K562 (cell line): ENCODE data around the gene CACNA1S. TPM values are rescaled to one million over a fixed set of nuclear protein-coding genes. Genes with fewer than 3 reads are reported as not detected.

Experiments used
- ATAC-seq: fragments of 200-7000 bp; cut with Tn5 transposase; 3 replicates; pipeline ENCODE4 v1.9.1; 2020; ENCODE audit warnings: moderate library complexity
- BruUV-seq: library from RNA; stranded (reverse); fragments of 400-500 nt; replicated peaks from 2 replicates; lab custom pipeline; 2021; lab: Mats Ljungman, UMichigan
- CTCF ChIA-PET: fragments of 300-600 bp; formaldehyde crosslinking; extraction: SDS; loops from one replicate; lab custom pipeline; 2021; ENCODE audit warnings: low intra/inter-chr PET ratio; lab: Yijun Ruan, JAX
- POLR2A ChIA-PET: fragments of 300-600, 350-650 bp; sonication (Branson Sonifier 250); formaldehyde crosslinking; extraction: SDS; loops from one replicate; lab custom pipeline; 2021; ENCODE audit warnings: antibody characterized with exemption, inconsistent platforms; lab: Yijun Ruan, JAX
- DNase-seq, 4 experiments: peaks; one replicate each; pipeline versions ENCODE4 v3.0.0 to v3.0.0-alpha.2; 2011 to 2018; ENCODE audit warnings: low spot score in 3 of 4, mixed read lengths in 3 of 4; ENCODE audit errors: extremely low read depth in 1 of 4
- FAIRE-seq: peaks from 2 replicates; lab custom pipeline; 2011; peaks lifted over from hg19 to GRCh38; lab: Jason Lieb, UNC
- H2AFZ ChIP-seq: 2 replicates; pipeline ENCODE4 v1.6.0; 2011; ENCODE audit warnings: low read depth, low read length, control low read depth, inconsistent platforms
- H3K27ac ChIP-seq: fragments of 200-600 bp; 3 replicates; pipeline ENCODE4 v1.8.0; 2011; ENCODE audit warnings: low read depth, mild to moderate bottlenecking, control low read depth, inconsistent platforms, low read length, moderate library complexity, mixed read lengths; ENCODE audit errors: extremely low read depth
- H3K27me3 ChIP-seq, 2 experiments: fragments of 300-600 bp in 1 of 2; 2 replicates in 1 of 2; 3 replicates in 1 of 2; pipeline versions ENCODE4 v1.6.0 to v1.8.0; 2011; ENCODE audit warnings: inconsistent platforms in 2 of 2, low read length in 2 of 2, mild to moderate bottlenecking in 1 of 2, mixed read lengths in 1 of 2, moderate library complexity in 1 of 2; ENCODE audit not compliant: control insufficient read depth in 2 of 2, insufficient read depth in 2 of 2
- H3K36me3 ChIP-seq: fragments of 300-600 bp; 3 replicates; pipeline ENCODE4 v1.8.0; 2011; ENCODE audit warnings: mild to moderate bottlenecking, low read length, inconsistent platforms; ENCODE audit not compliant: control insufficient read depth, insufficient read depth
- H3K4me1 ChIP-seq, 2 experiments: fragments of 200-600 bp in 1 of 2; replicated peaks in 1 of 2; 2 replicates in 1 of 2; 3 replicates in 1 of 2; pipeline versions ENCODE4 v1.5.1 to v1.8.0; 2011; ENCODE audit warnings: inconsistent platforms in 2 of 2, low read length in 2 of 2, mild to moderate bottlenecking in 1 of 2, mixed read lengths in 1 of 2, moderate library complexity in 1 of 2; ENCODE audit not compliant: control insufficient read depth in 2 of 2, insufficient read depth in 2 of 2
- H3K4me2 ChIP-seq: 2 replicates; pipeline ENCODE4 v1.6.1; 2011; ENCODE audit warnings: low read length, control low read depth, inconsistent platforms, mixed read lengths; ENCODE audit not compliant: insufficient read depth
- H3K4me3 ChIP-seq: fragments of 200-600 bp; sonication (generic), shearing (Covaris generic); 2 replicates; pipeline ENCODE4 v1.5.1; 2016; ENCODE audit warnings: control low read depth, inconsistent platforms
- H3K79me2 ChIP-seq: fragments of 200-600 bp; 3 replicates; pipeline ENCODE4 v1.8.0; 2011; ENCODE audit warnings: low read length, inconsistent platforms; ENCODE audit not compliant: control insufficient read depth, insufficient read depth
- H3K9ac ChIP-seq, 2 experiments: 2 replicates each; pipeline versions ENCODE4 v1.6.0 to v1.6.1; 2011; ENCODE audit warnings: low read depth in 2 of 2, low read length in 2 of 2, control low read depth in 1 of 2, inconsistent platforms in 1 of 2, mild to moderate bottlenecking in 1 of 2, mixed read lengths in 1 of 2; ENCODE audit not compliant: insufficient read depth in 1 of 2
- H3K9me1 ChIP-seq: one replicate; pipeline ENCODE4 v1.6.0; 2011; ENCODE audit warnings: inconsistent platforms, mild to moderate bottlenecking, low read length, moderate library complexity; ENCODE audit not compliant: control insufficient read depth, insufficient read depth
- H3K9me3 ChIP-seq: replicated peaks from 2 replicates; pipeline ENCODE4 v1.5.1; 2011; ENCODE audit warnings: low read depth, low read length, inconsistent platforms; ENCODE audit not compliant: control insufficient read depth, insufficient read depth
- H4K20me1 ChIP-seq: replicated peaks from 2 replicates; pipeline ENCODE4 v1.6.1; 2011; ENCODE audit warnings: low read length, inconsistent platforms, mixed read lengths; ENCODE audit not compliant: control insufficient read depth, insufficient read depth
- HDAC3 ChIP-seq: fragments of 450-650 bp; IDR thresholded peaks from 2 replicates; pipeline ENCODE4 v1.6.1; 2018; ENCODE audit warnings: borderline replicate concordance, mild to moderate bottlenecking, moderate library complexity; ENCODE audit not compliant: partially characterized antibody
- MEF2D ChIP-seq: conservative IDR thresholded peaks from 2 replicates; pipeline ENCODE4 v1.6.1; 2016; ENCODE audit warnings: low read depth, missing genetic modification characterization, missing compliant biosample characterization
- SMARCA5 ChIP-seq: fragments of 450-650 bp; IDR thresholded peaks from 2 replicates; pipeline ENCODE4 v1.6.1; 2016
- TEAD1 ChIP-seq, 2 experiments: fragments of 450-650 bp in 1 of 2; sonication (generic) in 1 of 2; formaldehyde crosslinking; IDR thresholded peaks; 2 replicates each; pipeline versions ENCODE4 v1.4.0 to v1.8.0; 2020 to 2022; ENCODE audit warnings: mild to moderate bottlenecking in 2 of 2, missing genetic modification reagents in 1 of 2
- THRAP3 ChIP-seq: fragments of 450-650 bp; IDR thresholded peaks from 2 replicates; pipeline ENCODE4 v1.6.1; 2016; ENCODE audit warnings: mild to moderate bottlenecking, inconsistent platforms, borderline replicate concordance
- ZNF212 ChIP-seq: fragments of 450-650 bp; formaldehyde crosslinking; IDR thresholded peaks from 2 replicates; pipeline ENCODE4 v1.4.0; 2020; ENCODE audit warnings: mild to moderate bottlenecking
- ZNF277 ChIP-seq: fragments of 250-450 bp; sonication (Bioruptor Pico); IDR thresholded peaks from 2 replicates; pipeline ENCODE4 v1.8.0; 2022; ENCODE audit warnings: inconsistent platforms, mild to moderate bottlenecking, moderate library complexity, borderline replicate concordance
- WGBS: fragments of 100-300 bp; shearing (Covaris generic); methylation state at CpG from one replicate; pipeline ENCODE4 v1.1.6; 2016; ENCODE audit warnings: low coverage, mixed read lengths; ENCODE audit not compliant: insufficient coverage; ENCODE audit errors: missing lambda C conversion rate; 5-methylcytosine and 5-hydroxymethylcytosine counted together
- in situ Hi-C: fragments of 300-500 bp; cut with MboI; formaldehyde crosslinking; loops from 4 replicates; pipeline ENCODE4 v1.15.0; 2018; ENCODE audit warnings: inconsistent platforms, mixed read lengths
- intact Hi-C: fragments of 100-400 bp; cut with micrococcal nuclease; formaldehyde crosslinking; loops from 2 replicates; pipeline ENCODE4 v1.14.2; 2022
- polyA plus RNA-seq, 8 experiments: library from polyadenylated mRNA; depleted of rRNA in 4 of 8; stranded (reverse) in 5 of 8; unstranded in 3 of 8; fragments of >200 nt; fragmentation: Nextera tagmentation in 2 of 8; fragmentation: Illumina TruSeq in 1 of 8; extraction: Ambion mirVana in 2 of 8; extraction: Trizol in 1 of 8; gene quantifications; 2 replicates each; pipeline versions ENCODE4 v1.2.1 to v1.2.3, GENCODE V29; 2011 to 2014; ENCODE audit warnings: inconsistent platforms in 1 of 8, missing spikeins in 1 of 8
- total RNA-seq, 7 experiments: library from RNA; depleted of rRNA in 6 of 7; stranded (reverse); fragments of >200 nt in 6 of 7; fragmentation: Illumina TruSeq in 2 of 7; extraction: Trizol in 2 of 7; gene quantifications; 2 replicates each; pipeline versions ENCODE4 v1.2.1 to v1.2.3, GENCODE V29; 2011 to 2021; ENCODE audit warnings: low replicate concordance in 1 of 7
- TF ChIP-seq, protein P1 (sequence below), 2 experiments: fragments of 450-650 bp in 1 of 2; sonication (generic) in 1 of 2; formaldehyde crosslinking in 1 of 2; IDR thresholded peaks; 2 replicates each; pipeline versions ENCODE4 v1.7.1 to v1.9.0; 2016 to 2022; ENCODE audit warnings: inconsistent platforms in 1 of 2, mild to moderate bottlenecking in 1 of 2, missing genetic modification reagents in 1 of 2

Gene CACNA1S
- total and polyA plus RNA-seq, 9 of the 15 experiments (the other 6 are each of a cell fraction or from before 2014, with no cell fraction given): not detected

DNA sequence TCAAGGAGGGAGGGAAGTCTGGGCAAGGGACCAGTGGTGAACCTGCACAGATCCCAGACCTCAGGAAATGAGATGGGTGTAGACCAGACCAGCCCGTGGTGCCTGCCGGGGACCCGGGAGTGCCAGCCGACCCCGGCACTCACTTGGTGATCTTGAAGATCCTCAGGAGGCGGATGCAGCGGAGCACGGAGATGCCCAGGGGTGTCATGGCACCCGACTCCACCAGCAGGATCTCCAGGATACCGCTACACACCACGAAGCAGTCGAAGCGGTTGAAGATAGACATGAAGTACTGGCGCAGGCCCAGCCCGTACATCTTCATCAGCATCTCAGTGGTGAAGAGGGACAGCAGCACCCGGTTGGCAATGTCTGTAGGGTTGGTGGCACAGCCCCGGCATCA, 34.5 kb downstream of the CACNA1S start:
- no peak for TF ChIP-seq TEAD1 (CRISPR knock-in tag; IDR thresholded peaks at IDR 0.05)
- TF ChIP-seq SMARCA5: no peak
- TF ChIP-seq THRAP3: no peak
- no peak for TF ChIP-seq HDAC3
- TF ChIP-seq ZNF277 (CRISPR knock-in tag): no peak
- TF ChIP-seq MEF2D (tag): no peak
- TF ChIP-seq, protein P1, sequence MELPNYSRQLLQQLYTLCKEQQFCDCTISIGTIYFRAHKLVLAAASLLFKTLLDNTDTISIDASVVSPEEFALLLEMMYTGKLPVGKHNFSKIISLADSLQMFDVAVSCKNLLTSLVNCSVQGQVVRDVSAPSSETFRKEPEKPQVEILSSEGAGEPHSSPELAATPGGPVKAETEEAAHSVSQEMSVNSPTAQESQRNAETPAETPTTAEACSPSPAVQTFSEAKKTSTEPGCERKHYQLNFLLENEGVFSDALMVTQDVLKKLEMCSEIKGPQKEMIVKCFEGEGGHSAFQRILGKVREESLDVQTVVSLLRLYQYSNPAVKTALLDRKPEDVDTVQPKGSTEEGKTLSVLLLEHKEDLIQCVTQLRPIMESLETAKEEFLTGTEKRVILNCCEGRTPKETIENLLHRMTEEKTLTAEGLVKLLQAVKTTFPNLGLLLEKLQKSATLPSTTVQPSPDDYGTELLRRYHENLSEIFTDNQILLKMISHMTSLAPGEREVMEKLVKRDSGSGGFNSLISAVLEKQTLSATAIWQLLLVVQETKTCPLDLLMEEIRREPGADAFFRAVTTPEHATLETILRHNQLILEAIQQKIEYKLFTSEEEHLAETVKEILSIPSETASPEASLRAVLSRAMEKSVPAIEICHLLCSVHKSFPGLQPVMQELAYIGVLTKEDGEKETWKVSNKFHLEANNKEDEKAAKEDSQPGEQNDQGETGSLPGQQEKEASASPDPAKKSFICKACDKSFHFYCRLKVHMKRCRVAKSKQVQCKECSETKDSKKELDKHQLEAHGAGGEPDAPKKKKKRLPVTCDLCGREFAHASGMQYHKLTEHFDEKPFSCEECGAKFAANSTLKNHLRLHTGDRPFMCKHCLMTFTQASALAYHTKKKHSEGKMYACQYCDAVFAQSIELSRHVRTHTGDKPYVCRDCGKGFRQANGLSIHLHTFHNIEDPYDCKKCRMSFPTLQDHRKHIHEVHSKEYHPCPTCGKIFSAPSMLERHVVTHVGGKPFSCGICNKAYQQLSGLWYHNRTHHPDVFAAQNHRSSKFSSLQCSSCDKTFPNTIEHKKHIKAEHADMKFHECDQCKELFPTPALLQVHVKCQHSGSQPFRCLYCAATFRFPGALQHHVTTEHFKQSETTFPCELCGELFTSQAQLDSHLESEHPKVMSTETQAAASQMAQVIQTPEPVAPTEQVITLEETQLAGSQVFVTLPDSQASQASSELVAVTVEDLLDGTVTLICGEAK (IDR thresholded peaks at IDR 0.05): no peak
- TF ChIP-seq, protein P1 (CRISPR knock-in tag; IDR thresholded peaks at IDR 0.05): no peak
- TF ChIP-seq ZNF212 (CRISPR knock-in tag): no peak

More for the DNA sequence above, 34.5 kb downstream of the CACNA1S start:
- CTCF ChIA-PET: no interaction called here
- 0% methylated on average over 17 of the region's 17 CpGs for WGBS
- peaks cover 5% of the 10 kb centered on the region; the same call in 1 of the 2 replicates for H4K20me1 ChIP-seq
- in situ Hi-C loops (no loop called here), intact Hi-C loops (no loop called here)
- no peak overlapping the region for H2AFZ ChIP-seq
- no peak overlapping the region for H3K27ac ChIP-seq
- H3K4me2 ChIP-seq: no peak overlapping the region
- H3K9me1 ChIP-seq: no peaks in the 10 kb centered on the region
- no peak overlapping the region for H3K4me3 ChIP-seq
- BruUV-seq: no TSS peak
- no peak overlapping the region for H3K9ac ChIP-seq
- H3K36me3 ChIP-seq: no peaks in the 10 kb centered on the region
- POLR2A ChIA-PET: interaction anchor here (0.6 kb wide), 1 partner anchor 16 kb away, joined by 3 read pairs; no protein-coding TSS in a partner anchor
- DNase-seq (no peak), FAIRE-seq (no peak), ATAC-seq (no peak)
- no peaks in the 10 kb centered on the region for H3K4me1 ChIP-seq
- H3K27me3 ChIP-seq: peaks cover 61 to 87% of the 10 kb centered on the region in 2 experiments
- H3K79me2 ChIP-seq: no peaks in the 10 kb centered on the region
- no peaks in the 10 kb centered on the region for H3K9me3 ChIP-seq
